Measurements from ENCODE around the gene ANKRD55. TPM values are rescaled to one million over a fixed set of nuclear protein-coding genes. Genes with fewer than 3 reads are reported as not detected.
"Not testable (repeated sequence)": the region's sequence is repeated elsewhere in the genome, so short reads cannot be mapped to it uniquely, and the experiment has no call there.

Gene ANKRD55
- polyA plus RNA-seq, 1 of the 3 experiments (the other 2 are of a cell fraction): not detected

GRCh38 chr5:56202483-56202882 is 30.6 kb downstream of the ANKRD55 start:
- Histone ChIP-seq H3K9me3 (no peaks in the 10 kb centered on the region), H3K4me2 (no peak overlapping the region), H3K27ac (ENCODE audit: low read depth in 2 of 2, low read length in 1 of 2) (no peak overlapping the region), H3K36me3 (replicated peaks in 1 of 2; ENCODE audit: control insufficient read depth in 1 of 2, insufficient read depth in 2 of 2, low read length in 1 of 2) (no peaks in the 10 kb centered on the region), H3K9me2 (no peaks in the 10 kb centered on the region), H3K4me3 (ENCODE audit: low read depth in 2 of 2, low read length in 1 of 2) (no peak overlapping the region), H3K4me1 (ENCODE audit: control insufficient read depth in 1 of 2, insufficient read depth in 2 of 2, low read depth in 1 of 2, low read length in 1 of 2) (no peaks in the 10 kb centered on the region), H3K27me3 (ENCODE audit: insufficient read depth) (no peaks in the 10 kb centered on the region), H2AFZ (ENCODE audit: low read depth) (no peak overlapping the region), H4K20me1 (ENCODE audit: insufficient read depth) (no peaks in the 10 kb centered on the region), H3K9ac (no peak overlapping the region), H3K79me2 (ENCODE audit: insufficient read depth) (no peaks in the 10 kb centered on the region), H3F3A (replicated peaks; ENCODE audit: insufficient read depth) (no peaks in the 10 kb centered on the region)
- ChIA-PET POLR2A (no interaction called here), CTCF (interaction anchor here (0.8 to 4.1 kb wide), 4 partner anchors 9 to 265 kb away, joined by 3 to 77 read pairs (median 6); no protein-coding TSS in a partner anchor)
- no peak for DNase-seq
- 77% methylated on average over 3 of the region's 3 CpGs for WGBS (ENCODE audit: low lambda C conversion rate)
- TF ChIP-seq ELF1 (IDR thresholded peaks at IDR 0.05) (no peak), ZBTB33 (IDR thresholded peaks at IDR 0.05; ENCODE audit: borderline replicate concordance, low read depth) (no peak), SIN3A (IDR thresholded peaks at IDR 0.05; ENCODE audit: borderline replicate concordance, low read depth, low read length) (no peak), YY1 (IDR thresholded peaks at IDR 0.05; ENCODE audit: low read depth) (no peak), RAD21 (IDR thresholded peaks at IDR 0.05; ENCODE audit: low read length) (no peak), TCF12 (IDR thresholded peaks at IDR 0.05) (no peak), REST (IDR thresholded peaks at IDR 0.05; ENCODE audit: low read depth, low read length) (no peak), FOXM1 (IDR thresholded peaks at IDR 0.05; ENCODE audit: low read depth) (no peak), FOSL2 (IDR thresholded peaks at IDR 0.05; ENCODE audit: borderline replicate concordance, low read depth) (no peak)

GRCh38 chr5:56201762-56202261 is 31.3 kb downstream of the ANKRD55 start:
- H3K27me3 ChIP-seq (ENCODE audit: insufficient read depth); H3K9me3 ChIP-seq; DNase-seq; H3K4me2 ChIP-seq; H3K36me3 ChIP-seq (replicated peaks in 1 of 2; ENCODE audit: control insufficient read depth in 1 of 2, insufficient read depth in 2 of 2, low read length in 1 of 2); H3K79me2 ChIP-seq (ENCODE audit: insufficient read depth); H3K4me1 ChIP-seq (ENCODE audit: control insufficient read depth in 1 of 2, insufficient read depth in 2 of 2, low read depth in 1 of 2, low read length in 1 of 2); H2AFZ ChIP-seq (ENCODE audit: low read depth); H3K4me3 ChIP-seq (ENCODE audit: low read depth in 2 of 2, low read length in 1 of 2); H4K20me1 ChIP-seq (ENCODE audit: insufficient read depth); H3K9me2 ChIP-seq; POLR2A ChIA-PET; H3F3A ChIP-seq (replicated peaks; ENCODE audit: insufficient read depth); H3K27ac ChIP-seq (ENCODE audit: low read depth in 2 of 2, low read length in 1 of 2); H3K9ac ChIP-seq: not testable (repeated sequence)
- CTCF ChIA-PET: interaction anchor here (0.6 to 4.1 kb wide), 20 partner anchors 10 to 640 kb away, joined by 3 to 77 read pairs (median 4); no protein-coding TSS in a partner anchor
- 39% methylated on average over 3 of the region's 3 CpGs for WGBS (ENCODE audit: low lambda C conversion rate)
